Measurements from ENCODE around the gene SEPTIN1.

Gene SEPTIN1

GRCh38 chr16:30395155-30395991 lies 13.0 kb upstream of the SEPTIN1 start, which contains the start of gene ZNF48:
Gene ZNF48 (plus strand): TSS chr16:30395420. CDS start chr16:30395795, 375 bp downstream.
- TF ChIP-seq, protein P1, sequence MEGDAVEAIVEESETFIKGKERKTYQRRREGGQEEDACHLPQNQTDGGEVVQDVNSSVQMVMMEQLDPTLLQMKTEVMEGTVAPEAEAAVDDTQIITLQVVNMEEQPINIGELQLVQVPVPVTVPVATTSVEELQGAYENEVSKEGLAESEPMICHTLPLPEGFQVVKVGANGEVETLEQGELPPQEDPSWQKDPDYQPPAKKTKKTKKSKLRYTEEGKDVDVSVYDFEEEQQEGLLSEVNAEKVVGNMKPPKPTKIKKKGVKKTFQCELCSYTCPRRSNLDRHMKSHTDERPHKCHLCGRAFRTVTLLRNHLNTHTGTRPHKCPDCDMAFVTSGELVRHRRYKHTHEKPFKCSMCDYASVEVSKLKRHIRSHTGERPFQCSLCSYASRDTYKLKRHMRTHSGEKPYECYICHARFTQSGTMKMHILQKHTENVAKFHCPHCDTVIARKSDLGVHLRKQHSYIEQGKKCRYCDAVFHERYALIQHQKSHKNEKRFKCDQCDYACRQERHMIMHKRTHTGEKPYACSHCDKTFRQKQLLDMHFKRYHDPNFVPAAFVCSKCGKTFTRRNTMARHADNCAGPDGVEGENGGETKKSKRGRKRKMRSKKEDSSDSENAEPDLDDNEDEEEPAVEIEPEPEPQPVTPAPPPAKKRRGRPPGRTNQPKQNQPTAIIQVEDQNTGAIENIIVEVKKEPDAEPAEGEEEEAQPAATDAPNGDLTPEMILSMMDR (conservative IDR thresholded peaks at IDR 0.05; ENCODE audit: low read length), result peak; percentile 8; the same call in 1 of the 2 replicates
- peak; percentile 93 for DNase-seq (ENCODE audit: low read depth)
- H3K4me3 ChIP-seq (ENCODE audit: low read length), result peak within 1 kb of the TSS; percentile 82

- no peak for DNase-seq (ENCODE audit: low read depth)
- TF ChIP-seq, protein P1 (conservative IDR thresholded peaks at IDR 0.05; ENCODE audit: low read length), result no peak
- H3K4me3 ChIP-seq (ENCODE audit: low read length), result peak overlapping the region; percentile 82
These were observed 12.3 kb upstream of the SEPTIN1 start for GRCh38 chr16:30394592-30395154.

GRCh38 chr16:30383521-30383920 lies 1.2 kb upstream of the SEPTIN1 start:
- no peak overlapping the region for H3K4me3 ChIP-seq (ENCODE audit: low read length)
- no peak for DNase-seq (ENCODE audit: low read depth)
- TF ChIP-seq, protein P1 (conservative IDR thresholded peaks at IDR 0.05; ENCODE audit: low read length), result no peak

DNA sequence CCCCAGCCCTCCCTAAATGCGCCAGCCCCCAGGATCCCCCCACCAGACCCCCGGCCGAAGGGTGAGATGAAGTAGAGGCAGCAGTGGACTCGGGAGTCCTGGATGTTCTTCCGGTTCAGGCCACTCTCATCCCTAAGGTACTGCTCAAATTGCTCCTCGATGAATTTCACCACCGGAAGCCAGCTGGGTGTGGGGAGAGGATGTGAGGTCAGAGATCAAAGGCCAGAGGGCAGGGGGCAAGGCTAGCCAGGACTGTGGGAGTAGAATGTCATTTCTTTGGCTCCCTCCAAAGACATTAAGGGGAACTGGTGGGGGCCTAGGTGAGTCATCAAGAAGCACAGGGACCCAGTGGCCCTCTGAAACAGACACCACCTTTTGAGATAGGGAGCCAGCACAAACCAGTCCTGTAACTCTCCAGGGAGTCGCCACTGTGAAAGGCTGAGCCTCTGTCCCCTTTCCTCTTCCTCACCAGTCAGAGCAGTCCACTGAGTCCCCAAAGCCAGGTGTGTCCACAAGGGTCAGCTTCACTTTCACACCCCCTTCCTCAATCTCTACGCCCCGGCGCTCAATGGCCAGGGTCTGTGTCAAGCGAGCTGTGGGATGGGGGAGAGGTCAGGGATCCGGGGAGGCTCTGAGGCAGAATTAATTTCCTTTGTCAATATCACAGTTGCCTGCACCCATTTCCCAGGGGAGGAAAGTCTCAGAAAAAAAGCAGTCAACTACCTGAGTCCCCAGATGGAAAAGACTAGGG lies 895 bp downstream of the SEPTIN1 start:
- H3K4me3 ChIP-seq (ENCODE audit: low read length), result no peak overlapping the region
- TF ChIP-seq, protein P1 (conservative IDR thresholded peaks at IDR 0.05; ENCODE audit: low read length), result no peak
- no peak for DNase-seq (ENCODE audit: low read depth)

GRCh38 chr16:30380803-30381208 lies 1.6 kb downstream of the SEPTIN1 start:
- DNase-seq (ENCODE audit: low read depth), result no peak
- H3K4me3 ChIP-seq (ENCODE audit: low read length), result no peak overlapping the region
- TF ChIP-seq, protein P1 (conservative IDR thresholded peaks at IDR 0.05; ENCODE audit: low read length), result no peak

DNA sequence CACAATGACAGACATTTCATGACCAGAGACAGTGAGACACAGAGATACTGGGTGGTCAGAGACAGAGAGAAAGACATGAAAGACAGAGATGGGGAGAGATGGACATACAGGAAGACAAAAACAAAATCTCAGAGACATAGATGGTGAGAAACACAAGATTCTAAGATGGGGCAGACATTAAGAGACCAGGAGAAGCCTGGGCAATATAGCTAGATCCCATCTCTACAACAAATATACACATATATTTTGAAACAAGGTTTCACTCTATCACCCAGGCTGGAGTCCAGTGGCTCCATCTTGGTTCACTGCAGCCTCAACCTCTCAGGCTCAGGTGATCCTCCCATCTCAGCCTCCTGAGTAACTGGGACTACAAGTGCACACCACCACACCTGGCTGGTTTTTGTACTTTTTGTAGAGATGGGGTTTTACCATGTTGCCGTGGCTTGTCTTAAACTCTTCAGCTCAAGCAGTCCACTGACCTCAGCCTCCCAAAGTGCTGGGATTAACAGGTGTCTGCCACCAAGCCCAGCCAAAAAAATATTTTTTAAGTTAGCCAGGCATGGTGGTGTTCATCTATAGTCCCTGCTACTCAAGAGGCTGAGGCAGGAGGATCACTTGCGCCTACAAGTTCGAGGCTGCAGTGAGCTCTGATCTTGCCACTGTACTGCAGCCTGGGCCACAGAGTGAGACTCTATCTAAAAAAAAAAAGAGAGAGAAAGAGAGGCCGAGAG lies 2.1 kb downstream of the SEPTIN1 start:
- no peak for DNase-seq (ENCODE audit: low read depth)
- TF ChIP-seq, protein P1 (conservative IDR thresholded peaks at IDR 0.05; ENCODE audit: low read length), result no peak
- no peak overlapping the region for H3K4me3 ChIP-seq (ENCODE audit: low read length)
